ENCODE results near the gene GPR17. TPM values are rescaled to one million over a fixed set of nuclear protein-coding genes. Genes with fewer than 3 reads are reported as not detected.
A peak's percentile ranks its signal among the peaks of the same experiment; 100 is the strongest.

The GPR17 gene
- total RNA-seq, 1 donor from 2014 or later = not detected

GRCh38 chr2:127661072-127661649, 15.2 kb downstream of the GPR17 start:
- DNase-seq (ENCODE audit: low spot score, unreplicated experiment) = no peak
- Mint-ChIP-seq H3K9me3 (ENCODE audit: low read depth) (no peaks in the 10 kb centered on the region), H3K4me1 (ENCODE audit: low read depth) (peaks cover 9% of the 10 kb centered on the region), H3K4me3 (ENCODE audit: low read depth) (no peak overlapping the region), H3K27me3 (peaks cover 24% of the 10 kb centered on the region), H3K27ac (peak overlapping the region; percentile 80), H3K36me3 (ENCODE audit: insufficient read depth) (no peaks in the 10 kb centered on the region)
- TF ChIP-seq CTCF (IDR thresholded peaks at IDR 0.05; ENCODE audit: unreplicated experiment) = no peak

- H3K4me3 Mint-ChIP-seq (ENCODE audit: low read depth) = no peak overlapping the region
- H3K27me3 Mint-ChIP-seq = peaks cover 32% of the 10 kb centered on the region
- H3K9me3 Mint-ChIP-seq (ENCODE audit: low read depth) = no peaks in the 10 kb centered on the region
- peaks cover 9% of the 10 kb centered on the region for H3K4me1 Mint-ChIP-seq (ENCODE audit: low read depth)
- no peaks in the 10 kb centered on the region for H3K36me3 Mint-ChIP-seq (ENCODE audit: insufficient read depth)
- no peak overlapping the region for H3K27ac Mint-ChIP-seq
- TF ChIP-seq CTCF (IDR thresholded peaks at IDR 0.05; ENCODE audit: unreplicated experiment) = no peak
- DNase-seq (ENCODE audit: low spot score, unreplicated experiment) = no peak
These were observed 16.1 kb downstream of the GPR17 start for GRCh38 chr2:127661949-127662510.

- Mint-ChIP-seq H3K27ac (no peak overlapping the region), H3K36me3 (ENCODE audit: insufficient read depth) (no peaks in the 10 kb centered on the region), H3K4me3 (ENCODE audit: low read depth) (no peak overlapping the region), H3K27me3 (peaks cover 38% of the 10 kb centered on the region), H3K9me3 (ENCODE audit: low read depth) (no peaks in the 10 kb centered on the region), H3K4me1 (ENCODE audit: low read depth) (peaks cover 9% of the 10 kb centered on the region)
- no peak for DNase-seq (ENCODE audit: low spot score, unreplicated experiment)
- TF ChIP-seq CTCF (IDR thresholded peaks at IDR 0.05; ENCODE audit: unreplicated experiment) = no peak
These were observed 17.1 kb downstream of the GPR17 start for GRCh38 chr2:127662937-127663565.

- Mint-ChIP-seq H3K27ac (peak overlapping the region; percentile 11), H3K36me3 (ENCODE audit: insufficient read depth) (no peaks in the 10 kb centered on the region), H3K27me3 (peaks cover 38% of the 10 kb centered on the region), H3K4me3 (ENCODE audit: low read depth) (peak overlapping the region; percentile 49), H3K9me3 (ENCODE audit: low read depth) (no peaks in the 10 kb centered on the region), H3K4me1 (ENCODE audit: low read depth) (peaks cover 9% of the 10 kb centered on the region)
- no peak for TF ChIP-seq CTCF (IDR thresholded peaks at IDR 0.05; ENCODE audit: unreplicated experiment)
- DNase-seq (ENCODE audit: low spot score, unreplicated experiment) = no peak
These were observed 17.7 kb downstream of the GPR17 start for GRCh38 chr2:127663566-127664064.

- H3K4me3 Mint-ChIP-seq (ENCODE audit: low read depth) = peak overlapping the region; percentile 66
- no peak for DNase-seq (ENCODE audit: low spot score, unreplicated experiment)
- H3K27me3 Mint-ChIP-seq = peaks cover 41% of the 10 kb centered on the region
- H3K4me1 Mint-ChIP-seq (ENCODE audit: low read depth) = peaks cover 9% of the 10 kb centered on the region
- H3K36me3 Mint-ChIP-seq (ENCODE audit: insufficient read depth) = no peaks in the 10 kb centered on the region
- no peak overlapping the region for H3K27ac Mint-ChIP-seq
- no peaks in the 10 kb centered on the region for H3K9me3 Mint-ChIP-seq (ENCODE audit: low read depth)
- no peak for TF ChIP-seq CTCF (IDR thresholded peaks at IDR 0.05; ENCODE audit: unreplicated experiment)
These were observed 18.3 kb downstream of the GPR17 start for GRCh38 chr2:127664065-127664894.

Data from progenitor cell of endocrine pancreas (in vitro differentiated cells).